K562 (cell line): Measurements from ENCODE around the gene PHKA2. TPM values are rescaled to one million over a fixed set of nuclear protein-coding genes. Genes with fewer than 3 reads are reported as not detected.

Experiments used
- ATAC-seq: fragments of 200-7000 bp; cut with Tn5 transposase; 3 replicates; pipeline ENCODE4 v1.9.1; 2020; ENCODE audit warnings: moderate library complexity
- BruUV-seq: library from RNA; stranded (reverse); fragments of 400-500 nt; replicated peaks from 2 replicates; lab custom pipeline; 2021; lab: Mats Ljungman, UMichigan
- CTCF ChIA-PET: fragments of 300-600 bp; formaldehyde crosslinking; extraction: SDS; loops from one replicate; lab custom pipeline; 2021; ENCODE audit warnings: low intra/inter-chr PET ratio; lab: Yijun Ruan, JAX
- POLR2A ChIA-PET: fragments of 300-600, 350-650 bp; sonication (Branson Sonifier 250); formaldehyde crosslinking; extraction: SDS; loops from one replicate; lab custom pipeline; 2021; ENCODE audit warnings: antibody characterized with exemption, inconsistent platforms; lab: Yijun Ruan, JAX
- DNase-seq, 4 experiments: peaks; one replicate each; pipeline versions ENCODE4 v3.0.0 to v3.0.0-alpha.2; 2011 to 2018; ENCODE audit warnings: low spot score in 3 of 4, mixed read lengths in 3 of 4; ENCODE audit errors: extremely low read depth in 1 of 4
- FAIRE-seq: peaks from 2 replicates; lab custom pipeline; 2011; peaks lifted over from hg19 to GRCh38; lab: Jason Lieb, UNC
- H2AFZ ChIP-seq: 2 replicates; pipeline ENCODE4 v1.6.0; 2011; ENCODE audit warnings: low read depth, low read length, control low read depth, inconsistent platforms
- H3K27ac ChIP-seq: fragments of 200-600 bp; 3 replicates; pipeline ENCODE4 v1.8.0; 2011; ENCODE audit warnings: low read depth, mild to moderate bottlenecking, control low read depth, inconsistent platforms, low read length, moderate library complexity, mixed read lengths; ENCODE audit errors: extremely low read depth
- H3K27me3 ChIP-seq, 2 experiments: fragments of 300-600 bp in 1 of 2; 2 replicates in 1 of 2; 3 replicates in 1 of 2; pipeline versions ENCODE4 v1.6.0 to v1.8.0; 2011; ENCODE audit warnings: inconsistent platforms in 2 of 2, low read length in 2 of 2, mild to moderate bottlenecking in 1 of 2, mixed read lengths in 1 of 2, moderate library complexity in 1 of 2; ENCODE audit not compliant: control insufficient read depth in 2 of 2, insufficient read depth in 2 of 2
- H3K36me3 ChIP-seq: fragments of 300-600 bp; 3 replicates; pipeline ENCODE4 v1.8.0; 2011; ENCODE audit warnings: mild to moderate bottlenecking, low read length, inconsistent platforms; ENCODE audit not compliant: control insufficient read depth, insufficient read depth
- H3K4me1 ChIP-seq, 2 experiments: fragments of 200-600 bp in 1 of 2; replicated peaks in 1 of 2; 2 replicates in 1 of 2; 3 replicates in 1 of 2; pipeline versions ENCODE4 v1.5.1 to v1.8.0; 2011; ENCODE audit warnings: inconsistent platforms in 2 of 2, low read length in 2 of 2, mild to moderate bottlenecking in 1 of 2, mixed read lengths in 1 of 2, moderate library complexity in 1 of 2; ENCODE audit not compliant: control insufficient read depth in 2 of 2, insufficient read depth in 2 of 2
- H3K4me2 ChIP-seq: 2 replicates; pipeline ENCODE4 v1.6.1; 2011; ENCODE audit warnings: low read length, control low read depth, inconsistent platforms, mixed read lengths; ENCODE audit not compliant: insufficient read depth
- H3K4me3 ChIP-seq: fragments of 200-600 bp; sonication (generic), shearing (Covaris generic); 2 replicates; pipeline ENCODE4 v1.5.1; 2016; ENCODE audit warnings: control low read depth, inconsistent platforms
- H3K79me2 ChIP-seq: fragments of 200-600 bp; 3 replicates; pipeline ENCODE4 v1.8.0; 2011; ENCODE audit warnings: low read length, inconsistent platforms; ENCODE audit not compliant: control insufficient read depth, insufficient read depth
- H3K9ac ChIP-seq, 2 experiments: 2 replicates each; pipeline versions ENCODE4 v1.6.0 to v1.6.1; 2011; ENCODE audit warnings: low read depth in 2 of 2, low read length in 2 of 2, control low read depth in 1 of 2, inconsistent platforms in 1 of 2, mild to moderate bottlenecking in 1 of 2, mixed read lengths in 1 of 2; ENCODE audit not compliant: insufficient read depth in 1 of 2
- H3K9me1 ChIP-seq: one replicate; pipeline ENCODE4 v1.6.0; 2011; ENCODE audit warnings: inconsistent platforms, mild to moderate bottlenecking, low read length, moderate library complexity; ENCODE audit not compliant: control insufficient read depth, insufficient read depth
- H3K9me3 ChIP-seq: replicated peaks from 2 replicates; pipeline ENCODE4 v1.5.1; 2011; ENCODE audit warnings: low read depth, low read length, inconsistent platforms; ENCODE audit not compliant: control insufficient read depth, insufficient read depth
- H4K20me1 ChIP-seq: replicated peaks from 2 replicates; pipeline ENCODE4 v1.6.1; 2011; ENCODE audit warnings: low read length, inconsistent platforms, mixed read lengths; ENCODE audit not compliant: control insufficient read depth, insufficient read depth
- NR2C1 ChIP-seq, 2 experiments: fragments of 450-650 bp; IDR thresholded peaks; 2 replicates each; pipeline ENCODE4 v1.6.1; 2017; ENCODE audit warnings: mild to moderate bottlenecking in 2 of 2, antibody characterized with exemption in 1 of 2, inconsistent platforms in 1 of 2, missing compliant biosample characterization in 1 of 2, missing genetic modification characterization in 1 of 2
- TFE3 ChIP-seq: fragments of 450-650 bp; formaldehyde crosslinking; IDR thresholded peaks from 2 replicates; pipeline ENCODE4 v1.4.0; 2020; ENCODE audit warnings: mild to moderate bottlenecking, mixed read lengths
- ZC3H4 ChIP-seq: sonication (generic); formaldehyde crosslinking; IDR thresholded peaks from 2 replicates; pipeline ENCODE4 v1.9.0; 2021; ENCODE audit warnings: missing genetic modification reagents, borderline replicate concordance
- ZNF212 ChIP-seq: fragments of 450-650 bp; formaldehyde crosslinking; IDR thresholded peaks from 2 replicates; pipeline ENCODE4 v1.4.0; 2020; ENCODE audit warnings: mild to moderate bottlenecking
- WGBS: fragments of 100-300 bp; shearing (Covaris generic); methylation state at CpG from one replicate; pipeline ENCODE4 v1.1.6; 2016; ENCODE audit warnings: low coverage, mixed read lengths; ENCODE audit not compliant: insufficient coverage; ENCODE audit errors: missing lambda C conversion rate; 5-methylcytosine and 5-hydroxymethylcytosine counted together
- in situ Hi-C: fragments of 300-500 bp; cut with MboI; formaldehyde crosslinking; loops from 4 replicates; pipeline ENCODE4 v1.15.0; 2018; ENCODE audit warnings: inconsistent platforms, mixed read lengths
- intact Hi-C: fragments of 100-400 bp; cut with micrococcal nuclease; formaldehyde crosslinking; loops from 2 replicates; pipeline ENCODE4 v1.14.2; 2022
- polyA plus RNA-seq, 8 experiments: library from polyadenylated mRNA; depleted of rRNA in 4 of 8; stranded (reverse) in 5 of 8; unstranded in 3 of 8; fragments of >200 nt; fragmentation: Nextera tagmentation in 2 of 8; fragmentation: Illumina TruSeq in 1 of 8; extraction: Ambion mirVana in 2 of 8; extraction: Trizol in 1 of 8; gene quantifications; 2 replicates each; pipeline versions ENCODE4 v1.2.1 to v1.2.3, GENCODE V29; 2011 to 2014; ENCODE audit warnings: inconsistent platforms in 1 of 8, missing spikeins in 1 of 8
- total RNA-seq, 7 experiments: library from RNA; depleted of rRNA in 6 of 7; stranded (reverse); fragments of >200 nt in 6 of 7; fragmentation: Illumina TruSeq in 2 of 7; extraction: Trizol in 2 of 7; gene quantifications; 2 replicates each; pipeline versions ENCODE4 v1.2.1 to v1.2.3, GENCODE V29; 2011 to 2021; ENCODE audit warnings: low replicate concordance in 1 of 7

Gene PHKA2
- total and polyA plus RNA-seq, 9 of the 15 experiments (the other 6 are each of a cell fraction or from before 2014, with no cell fraction given): 2.8 to 33.1 (median 20.3) TPM

GRCh38 chrX:18889346-18890048, 94.4 kb downstream of the PHKA2 start:
- no TSS peak for BruUV-seq
- in situ Hi-C loops: no loop called here
- no peak for FAIRE-seq

More at GRCh38 chrX:18889346-18890048, 94.4 kb downstream of the PHKA2 start:
- Histone ChIP-seq H3K27me3 (no peaks in the 10 kb centered on the region), H2AFZ (no peak overlapping the region), H3K9me1 (no peaks in the 10 kb centered on the region), H4K20me1 (no peaks in the 10 kb centered on the region), H3K4me1 (peaks cover 5 to 19% of the 10 kb centered on the region in 2 experiments; a peak in 3 of 5 replicates), H3K36me3 (peaks cover 3% of the 10 kb centered on the region; the same call in 1 of the 3 replicates), H3K27ac (no peak overlapping the region), H3K4me3 (no peak overlapping the region), H3K9ac (no peak overlapping the region), H3K9me3 (no peaks in the 10 kb centered on the region), H3K4me2 (no peak overlapping the region), H3K79me2 (no peaks in the 10 kb centered on the region)
- CTCF ChIA-PET: no interaction called here
- no peak for ATAC-seq
- DNase-seq: no peak
- TF ChIP-seq NR2C1 (IDR thresholded peaks at IDR 0.05) (no peak), NR2C1 (tag; IDR thresholded peaks at IDR 0.05) (no peak), ZC3H4 (CRISPR knock-in tag) (no peak), TFE3 (CRISPR knock-in tag) (peak; percentile 28), ZNF212 (CRISPR knock-in tag) (no peak)
- POLR2A ChIA-PET: interaction anchor here (0.7 kb wide), 1 partner anchor 18 kb away, joined by 4 read pairs; no protein-coding TSS in a partner anchor
- intact Hi-C loops: no loop called here
- WGBS: 34% methylated on average over 7 of the region's 12 CpGs
